Head of caudate nucleus (tissue), 42 donors: Measurements from ENCODE around the gene IPMK.
"Not testable (repeated sequence)": the region's sequence is repeated elsewhere in the genome, so short reads cannot be mapped to it uniquely, and the experiment has no call there.

ENCODE experiments used
- DNase-seq, 42 donors: peaks; one replicate each; pipeline versions ENCODE4 v3.0.0 to v3.0.0-alpha.2; 2020 to 2021; ENCODE audit warnings: mixed read lengths in 7 of 42
- intact Hi-C: fragments of 100-400 bp; cut with DNase I; formaldehyde crosslinking; loops from one replicate; pipeline ENCODE4 v1.15.0; 2022

IPMK gene

GRCh38 chr10:58268946-58269781 lies 1.5 kb upstream of the IPMK start, which contains the start of gene CISD1:
CISD1 (plus strand) TSS chr10:58269162; CDS start chr10:58269274, 112 bp downstream.
- intact Hi-C loops = loop anchor here (5.0 kb wide), 1 partner anchor 63 kb away; no protein-coding TSS in a partner anchor
- DNase-seq = peak; percentile 87 to 97 (median 94)

DNA sequence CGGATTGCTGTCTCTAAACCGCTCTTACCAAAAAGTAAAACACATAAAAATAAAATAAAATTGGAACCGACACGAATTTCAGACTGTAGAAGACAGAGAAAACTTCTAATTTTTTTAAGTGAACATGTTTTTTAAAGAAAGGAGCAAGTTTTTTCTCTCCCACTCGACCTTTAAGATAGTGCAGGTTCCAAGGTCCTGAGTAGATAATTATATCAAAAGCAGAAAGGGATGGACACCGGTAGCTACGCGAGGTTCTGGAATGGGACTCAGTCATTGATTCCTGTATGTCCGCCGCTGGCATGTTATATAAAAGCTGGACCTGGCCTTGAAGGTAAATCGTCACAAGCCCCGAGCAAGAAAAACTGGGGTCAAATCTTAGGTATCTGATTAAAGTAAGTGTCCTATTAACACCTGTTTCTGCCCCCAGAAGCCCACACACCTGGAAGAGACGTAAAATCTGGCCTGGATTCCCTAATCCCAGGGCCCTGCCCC lies 806 bp upstream of the IPMK start:
- intact Hi-C loops = loop anchor here (5.0 kb wide), 1 partner anchor 64 kb away; no protein-coding TSS in a partner anchor

GRCh38 chr10:58266826-58267712 lies 625 bp downstream of the IPMK start:
- peak in 39 of 42 donors; percentile 10 to 68 (median 42) for DNase-seq
- intact Hi-C loops = loop anchor here (5.0 kb wide), 1 partner anchor 65 kb away; no protein-coding TSS in a partner anchor

More for the DNA sequence above, 806 bp upstream of the IPMK start:
- DNase-seq = no peak

DNA sequence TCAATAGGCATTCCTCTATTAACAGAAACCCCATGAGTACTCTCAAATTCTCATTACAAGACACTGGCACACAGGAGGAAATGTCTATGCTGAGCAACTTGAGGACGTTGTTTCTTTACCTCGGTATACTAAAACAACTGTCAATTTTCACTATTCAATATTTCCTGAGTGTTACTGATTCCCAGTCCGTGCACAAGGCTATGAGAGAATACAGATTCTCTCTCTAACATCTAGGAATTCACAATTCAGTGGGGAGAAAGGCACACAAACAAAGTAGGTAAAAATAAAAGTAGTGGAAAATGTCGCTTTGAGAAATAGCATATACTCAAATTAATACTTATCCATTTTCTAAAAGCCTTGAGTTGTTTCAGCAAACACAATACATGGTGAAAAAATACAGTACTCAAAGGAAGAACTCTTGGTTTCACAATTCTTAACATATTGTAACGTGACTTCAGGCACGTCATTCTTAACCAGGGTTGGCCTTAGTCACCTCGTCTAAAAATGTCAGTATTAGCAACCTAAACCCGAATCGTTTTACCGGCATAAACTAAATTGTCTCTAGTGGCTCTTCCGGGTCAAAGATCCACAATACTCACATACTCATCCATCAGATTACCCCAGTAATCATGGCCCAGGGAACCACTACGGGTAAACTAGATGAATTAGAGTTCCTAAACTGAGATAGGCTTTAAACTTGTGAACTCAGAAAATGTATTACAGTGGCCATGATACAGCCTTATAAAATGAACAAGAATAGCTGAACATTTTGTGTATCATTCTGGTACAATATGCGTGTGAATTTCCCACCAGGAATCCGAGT lies 1.5 kb downstream of the IPMK start:
- DNase-seq = peak in 3 of 42 donors; percentile 4 to 29 (median 11)
- intact Hi-C loops = loop anchor here (5.0 kb wide), 1 partner anchor 66 kb away; no protein-coding TSS in a partner anchor

- intact Hi-C loops = loop anchor here (5.0 kb wide), 1 partner anchor 67 kb away; no protein-coding TSS in a partner anchor
- no peak for DNase-seq
These were observed 2.4 kb downstream of the IPMK start for GRCh38 chr10:58265249-58265648.

DNA sequence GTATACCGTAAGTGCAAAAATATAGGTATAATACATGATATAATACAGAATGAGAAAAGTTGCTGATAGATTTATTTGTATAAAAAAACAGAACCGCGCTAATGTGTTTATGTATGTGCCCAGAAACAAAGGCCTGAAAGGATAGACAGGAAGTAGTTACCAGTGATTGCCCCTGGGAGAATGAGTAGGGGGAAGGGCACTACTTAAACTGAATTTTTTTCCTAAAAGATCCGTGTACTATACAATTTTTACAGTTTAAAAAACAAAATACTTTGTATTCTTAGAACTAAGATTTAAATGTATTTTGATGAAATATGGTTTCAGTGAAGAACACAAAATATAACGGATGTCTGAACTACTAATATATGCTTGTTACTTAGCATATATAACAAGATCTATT lies 2.9 kb downstream of the IPMK start:
- intact Hi-C loops = loop anchor here (5.0 kb wide), 1 partner anchor 68 kb away; no protein-coding TSS in a partner anchor
- no peak for DNase-seq

DNA sequence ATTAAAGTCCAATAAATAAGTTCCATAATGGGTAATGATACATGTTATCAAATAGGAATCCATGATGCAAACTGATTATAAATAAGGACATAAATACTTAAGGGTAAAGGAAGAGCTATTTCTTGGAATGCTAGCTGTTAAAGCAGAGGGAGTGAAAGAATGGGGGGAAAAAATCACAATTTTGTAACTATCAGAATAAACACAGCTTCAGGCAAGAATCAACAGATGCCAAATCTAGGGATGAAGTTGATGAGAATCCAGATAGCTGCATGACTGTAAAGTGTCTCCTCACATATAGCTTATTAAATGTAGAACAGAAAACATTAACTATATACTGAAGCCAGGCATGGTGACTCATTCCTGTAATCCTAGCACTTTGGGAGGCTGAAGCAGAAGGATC lies 4.9 kb downstream of the IPMK start:
- DNase-seq = no peak
- intact Hi-C loops = no loop called here

GRCh38 chr10:58260334-58260733 lies 7.4 kb downstream of the IPMK start:
- DNase-seq = no peak
- intact Hi-C loops = no loop called here

DNA sequence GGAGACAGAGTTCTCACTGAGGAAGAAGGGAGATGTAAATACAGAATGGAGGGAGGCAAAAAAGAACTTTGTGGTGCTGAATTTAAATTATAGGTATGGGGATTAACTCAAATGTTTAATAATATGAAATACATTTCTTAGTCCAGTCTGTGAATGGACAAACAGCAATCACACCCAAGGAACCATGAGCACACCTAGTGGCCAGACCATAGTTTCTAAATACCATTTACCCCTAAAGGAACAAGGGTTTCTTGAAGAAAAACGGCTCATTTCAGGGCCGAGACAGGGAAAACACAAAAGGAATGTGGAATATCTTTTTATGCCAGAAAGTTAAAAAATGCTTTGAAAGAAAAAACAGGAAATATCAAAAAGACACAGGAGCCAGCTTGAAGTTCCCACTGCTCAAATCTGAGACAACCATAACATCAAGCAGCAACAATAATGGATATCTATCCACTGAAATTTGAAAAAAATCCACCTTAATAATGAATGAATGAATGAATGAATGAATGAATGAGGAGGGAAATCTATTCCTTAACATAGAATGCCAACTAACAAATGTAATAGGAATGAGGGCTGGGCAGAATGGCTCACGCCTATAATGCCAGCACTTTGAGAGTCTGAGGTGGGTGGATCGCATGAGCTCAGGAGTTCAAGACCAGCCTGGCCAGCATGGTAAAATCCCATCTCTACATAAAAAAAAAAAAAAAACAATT lies 8.6 kb downstream of the IPMK start:
- intact Hi-C loops = no loop called here
- no peak for DNase-seq

DNA sequence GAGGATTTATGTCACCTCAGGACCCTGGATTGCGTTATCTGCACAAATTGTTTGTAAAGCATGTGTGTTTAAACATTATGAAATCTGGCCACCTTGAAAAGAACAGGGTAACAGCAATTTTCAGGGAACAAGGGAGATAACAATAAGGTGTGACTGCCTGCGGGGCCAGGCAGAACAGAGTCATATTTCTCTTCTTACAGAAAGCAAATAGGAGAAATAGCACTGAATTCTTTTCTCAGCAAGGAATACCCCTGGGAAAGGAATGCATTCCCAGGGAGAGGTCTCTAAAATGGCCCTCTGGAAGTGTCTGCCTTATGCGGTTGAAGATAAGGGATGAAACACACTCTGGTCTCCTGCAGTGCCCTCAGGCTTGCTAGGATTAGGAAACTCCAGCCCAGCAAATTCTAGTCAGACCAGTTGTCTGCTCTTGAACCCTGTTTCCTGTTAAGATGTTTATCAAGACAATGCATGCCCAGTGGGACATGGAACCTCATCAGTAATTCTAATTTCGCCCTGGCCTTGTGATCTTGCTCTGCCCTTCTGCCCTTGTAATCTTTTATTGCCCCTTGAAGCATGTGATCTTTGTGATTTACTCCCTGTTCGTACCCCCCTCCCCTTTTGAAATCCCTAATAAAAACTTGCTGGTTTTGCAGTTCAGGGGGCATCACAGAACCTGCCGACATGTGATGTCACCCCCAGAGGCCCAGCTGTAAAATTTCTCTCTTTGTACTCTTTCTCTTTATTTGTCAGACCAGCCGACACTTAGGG lies 11.5 kb downstream of the IPMK start:
- intact Hi-C loops = not testable (repeated sequence)

DNA sequence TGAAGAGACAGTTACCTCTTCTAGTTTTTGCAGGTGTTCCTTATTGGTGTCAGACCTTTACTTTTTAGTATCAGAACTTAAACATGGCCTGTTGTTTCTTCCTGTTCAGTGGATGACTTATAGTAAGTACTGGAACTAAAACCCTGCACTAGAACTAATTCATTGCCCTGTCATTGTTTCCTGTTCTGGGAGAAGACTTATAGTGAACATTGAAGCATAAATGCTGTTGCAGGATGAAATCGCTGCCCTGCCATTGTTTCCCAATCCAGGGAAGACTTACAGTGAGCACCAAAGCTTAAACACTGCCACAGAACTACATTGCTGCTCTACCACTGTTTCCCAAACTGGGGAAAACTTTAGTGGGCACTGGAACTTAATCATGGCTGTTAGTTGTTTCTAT lies 13.1 kb downstream of the IPMK start:
- intact Hi-C loops = no loop called here
- DNase-seq = no peak

More for the DNA sequence above, 11.5 kb downstream of the IPMK start:
- DNase-seq = not testable (repeated sequence)

GRCh38 chr10:58253184-58253583 lies 14.5 kb downstream of the IPMK start:
- intact Hi-C loops = no loop called here
- DNase-seq = no peak

DNA sequence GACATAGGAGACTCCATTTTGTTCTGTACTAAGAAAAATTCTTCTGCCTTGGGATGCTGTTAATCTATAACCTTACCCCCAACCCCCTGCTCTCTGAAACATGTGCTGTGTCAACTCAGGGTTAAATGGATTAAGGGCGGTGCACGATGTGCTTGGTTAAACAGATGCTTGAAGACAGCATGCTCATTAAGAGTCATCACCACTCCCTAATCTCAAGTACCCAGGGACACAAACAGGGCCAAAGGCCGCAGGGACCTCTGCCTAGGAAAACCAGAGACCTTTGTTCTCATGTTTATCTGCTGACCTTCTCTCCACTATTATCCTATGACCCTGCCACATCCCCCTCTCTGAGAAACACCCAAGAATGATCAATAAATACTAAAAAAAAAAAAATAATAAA lies 23.0 kb downstream of the IPMK start:
- DNase-seq, intact Hi-C loops: not testable (repeated sequence)

DNA sequence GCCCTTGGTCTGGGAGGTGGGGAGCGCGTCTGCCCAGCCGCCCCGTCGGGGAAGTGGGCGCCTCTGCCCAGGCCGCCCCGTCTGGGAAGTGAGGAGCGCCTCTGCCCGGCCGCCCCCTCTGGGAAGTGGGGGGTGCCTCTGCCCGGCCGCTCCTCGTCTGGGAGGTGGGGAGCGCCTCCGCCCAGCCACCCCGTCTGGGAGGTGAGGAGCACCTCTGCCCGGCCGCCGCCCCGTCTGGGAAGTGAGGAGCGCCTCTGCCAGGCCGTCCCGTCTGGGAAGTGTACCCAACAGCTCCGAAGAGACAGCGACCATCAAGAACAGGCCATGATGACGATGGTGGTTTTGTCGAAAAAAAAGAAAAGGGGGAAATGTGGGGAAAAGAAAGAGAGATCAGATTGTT lies 23.5 kb downstream of the IPMK start:
- DNase-seq, intact Hi-C loops: not testable (repeated sequence)

DNA sequence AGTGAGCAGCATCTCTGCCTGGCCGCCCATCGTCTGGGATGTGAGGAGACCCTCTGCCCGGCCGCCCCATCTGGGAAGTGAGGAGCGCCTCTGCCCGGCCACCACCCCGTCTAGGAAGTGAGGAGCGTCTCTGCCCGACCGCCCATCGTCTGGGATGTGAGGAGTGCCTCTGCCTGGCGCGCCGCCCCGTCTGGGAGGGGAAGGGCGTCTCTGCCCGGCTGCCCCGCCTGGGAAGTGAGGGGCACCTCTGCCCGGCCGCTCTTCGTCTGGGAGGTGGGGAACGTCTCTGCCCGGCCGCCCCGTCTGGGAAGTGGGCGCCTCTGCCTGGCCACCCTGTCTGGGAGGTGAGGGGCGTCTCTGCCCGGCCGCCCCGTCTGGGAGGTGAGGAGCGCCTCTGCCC lies 23.9 kb downstream of the IPMK start:
- DNase-seq = not testable (repeated sequence)

DNA sequence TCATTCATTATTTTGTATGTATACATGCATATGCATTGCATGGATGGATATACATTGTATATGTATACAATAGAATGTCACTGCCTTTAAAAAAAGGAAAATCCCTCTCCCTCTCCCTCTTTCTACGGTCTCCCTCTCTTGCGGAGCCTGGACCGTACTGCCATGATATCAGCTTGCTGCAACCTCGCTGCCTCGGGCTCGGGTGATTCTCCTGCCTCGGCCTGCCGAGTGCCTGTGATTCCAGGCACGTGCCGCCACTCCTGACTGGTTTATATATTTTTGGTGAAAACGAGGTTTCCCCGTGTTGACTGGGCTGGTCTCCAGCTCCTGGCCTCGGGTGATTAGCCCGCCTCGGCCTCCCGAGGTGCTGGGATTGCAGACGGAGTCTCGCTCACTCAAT lies 24.4 kb downstream of the IPMK start:
- intact Hi-C loops = no loop called here
- DNase-seq = no peak

More for the DNA sequence above, 23.9 kb downstream of the IPMK start:
- intact Hi-C loops = not testable (repeated sequence)

DNA sequence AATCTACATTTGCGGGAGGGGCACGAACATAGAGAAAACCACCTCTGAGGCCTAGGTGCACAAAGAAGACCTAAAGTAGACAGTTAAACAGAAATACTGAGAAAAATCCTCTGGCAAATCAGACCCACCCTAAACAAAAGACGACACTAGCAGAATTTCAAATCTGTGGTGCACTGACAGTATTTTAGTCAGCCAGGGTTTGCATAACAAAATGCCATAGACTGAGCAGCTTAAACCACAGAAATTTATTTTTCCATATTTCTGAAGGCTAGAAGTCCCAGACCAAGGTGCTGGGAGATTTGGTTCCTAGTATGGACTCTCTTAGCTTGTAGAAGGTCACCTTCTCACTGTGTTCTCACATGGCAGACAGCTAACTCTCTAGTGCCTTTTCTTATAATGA lies 26.3 kb downstream of the IPMK start:
- intact Hi-C loops = no loop called here
- no peak for DNase-seq
